WERI-Rb-1 (cell line): ENCODE measurements around the gene PPP2R5D.

Source experiments
- DNase-seq: peaks from one replicate; pipeline ENCODE4 v3.0.0-alpha.2; 2020
- H3K27ac ChIP-seq: fragments of 250-450 bp; sonication (Bioruptor Pico); 2 replicates; pipeline ENCODE4 v1.5.1; 2020; ENCODE audit warnings: mild to moderate bottlenecking, moderate library complexity
- H3K27me3 ChIP-seq: fragments of 250-450 bp; sonication (Bioruptor Pico); 2 replicates; pipeline ENCODE4 v1.5.1; 2021; ENCODE audit warnings: mild to moderate bottlenecking, low read depth, moderate library complexity; ENCODE audit not compliant: insufficient read depth, severe bottlenecking
- H3K36me3 ChIP-seq: fragments of 250-450 bp; sonication (Bioruptor Pico); 2 replicates; pipeline ENCODE4 v1.5.1; 2020; ENCODE audit warnings: mild to moderate bottlenecking, moderate library complexity
- H3K4me3 ChIP-seq: 2 replicates; pipeline ENCODE4 v1.5.1; 2011; ENCODE audit warnings: low read depth, mild to moderate bottlenecking, control low read depth, low read length
- H3K9me3 ChIP-seq: fragments of 250-450 bp; sonication (Bioruptor Pico); 2 replicates; pipeline ENCODE4 v1.5.1; 2021; ENCODE audit warnings: mild to moderate bottlenecking, moderate library complexity; ENCODE audit not compliant: severe bottlenecking
- TF ChIP-seq, protein P1 (sequence below): IDR thresholded peaks from 2 replicates; pipeline ENCODE4 v1.5.1; 2011; ENCODE audit warnings: low read depth, mild to moderate bottlenecking, control low read depth, inconsistent platforms, low read length

PPP2R5D gene

DNA sequence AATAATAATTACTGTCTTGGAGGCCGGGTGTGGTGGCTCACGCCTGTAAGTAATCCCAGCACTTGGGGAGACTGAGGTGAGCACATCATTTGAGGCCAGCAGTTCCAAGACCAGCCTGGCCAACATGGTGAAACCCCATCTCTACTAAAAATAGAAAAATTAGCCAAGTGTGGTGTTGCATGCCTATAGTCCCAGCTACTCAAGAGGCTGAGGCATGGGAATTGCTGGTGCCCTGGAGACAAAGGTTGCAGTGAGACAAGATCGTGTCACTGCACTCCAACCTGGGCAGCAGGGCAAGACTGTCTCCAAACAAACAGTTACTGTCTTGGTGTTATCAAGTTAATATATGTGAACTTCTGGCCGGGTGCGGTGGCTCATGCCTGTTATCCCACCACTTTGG is 42.0 kb downstream of the PPP2R5D start:
- DNase-seq = no peak
- H3K36me3 ChIP-seq = peaks cover 87% of the 10 kb centered on the region
- H3K4me3 ChIP-seq = no peak overlapping the region
- H3K9me3 ChIP-seq = no peaks in the 10 kb centered on the region
- H3K27me3 ChIP-seq = no peaks in the 10 kb centered on the region
- no peak overlapping the region for H3K27ac ChIP-seq
- TF ChIP-seq, protein P1, sequence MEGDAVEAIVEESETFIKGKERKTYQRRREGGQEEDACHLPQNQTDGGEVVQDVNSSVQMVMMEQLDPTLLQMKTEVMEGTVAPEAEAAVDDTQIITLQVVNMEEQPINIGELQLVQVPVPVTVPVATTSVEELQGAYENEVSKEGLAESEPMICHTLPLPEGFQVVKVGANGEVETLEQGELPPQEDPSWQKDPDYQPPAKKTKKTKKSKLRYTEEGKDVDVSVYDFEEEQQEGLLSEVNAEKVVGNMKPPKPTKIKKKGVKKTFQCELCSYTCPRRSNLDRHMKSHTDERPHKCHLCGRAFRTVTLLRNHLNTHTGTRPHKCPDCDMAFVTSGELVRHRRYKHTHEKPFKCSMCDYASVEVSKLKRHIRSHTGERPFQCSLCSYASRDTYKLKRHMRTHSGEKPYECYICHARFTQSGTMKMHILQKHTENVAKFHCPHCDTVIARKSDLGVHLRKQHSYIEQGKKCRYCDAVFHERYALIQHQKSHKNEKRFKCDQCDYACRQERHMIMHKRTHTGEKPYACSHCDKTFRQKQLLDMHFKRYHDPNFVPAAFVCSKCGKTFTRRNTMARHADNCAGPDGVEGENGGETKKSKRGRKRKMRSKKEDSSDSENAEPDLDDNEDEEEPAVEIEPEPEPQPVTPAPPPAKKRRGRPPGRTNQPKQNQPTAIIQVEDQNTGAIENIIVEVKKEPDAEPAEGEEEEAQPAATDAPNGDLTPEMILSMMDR = no peak

DNA sequence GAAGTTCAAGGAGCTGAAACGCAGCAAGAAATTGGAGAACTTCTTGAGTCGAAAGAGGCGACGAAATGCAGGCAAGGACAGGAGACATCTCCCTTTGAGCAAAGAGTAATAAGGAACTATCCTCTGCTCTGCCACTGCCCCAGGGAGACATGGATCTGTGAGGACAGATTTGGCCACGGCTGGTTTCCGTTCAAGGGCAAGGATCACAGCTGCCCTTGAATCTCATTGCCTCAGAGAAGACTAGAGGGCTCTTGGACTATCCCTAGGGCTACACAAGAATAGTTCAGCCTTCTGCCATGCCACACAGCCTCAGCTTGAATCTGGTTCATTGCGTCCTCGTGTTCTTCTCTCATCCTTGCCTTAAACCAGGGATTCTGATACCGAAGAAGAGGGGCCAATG is 44.8 kb downstream of the PPP2R5D start:
- Histone ChIP-seq H3K9me3 (no peaks in the 10 kb centered on the region), H3K27ac (no peak overlapping the region), H3K27me3 (no peaks in the 10 kb centered on the region), H3K36me3 (peaks cover 99% of the 10 kb centered on the region), H3K4me3 (no peak overlapping the region)
- no peak for DNase-seq
- TF ChIP-seq, protein P1 = no peak

DNA sequence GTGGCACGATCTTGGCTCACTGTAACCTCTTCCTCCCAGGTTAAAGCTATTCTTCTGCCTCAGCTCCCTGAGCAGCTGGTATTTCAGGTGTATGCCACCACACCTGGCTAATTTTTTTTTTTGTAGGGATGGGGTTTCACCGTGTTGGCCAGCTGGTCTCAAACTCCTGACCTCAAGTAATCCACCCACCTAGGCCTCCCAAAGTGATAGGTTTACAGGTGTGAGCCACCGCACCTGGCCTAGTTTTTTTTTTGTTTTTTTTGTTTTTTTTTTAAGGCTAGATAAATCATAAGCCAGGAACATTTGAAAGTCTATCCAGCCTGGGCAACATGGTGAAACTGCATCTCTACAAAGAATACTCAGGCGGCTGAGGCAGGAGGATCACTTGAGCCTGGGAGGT is 48.0 kb downstream of the PPP2R5D start:
- TF ChIP-seq, protein P1 = no peak
- H3K9me3 ChIP-seq = no peaks in the 10 kb centered on the region
- H3K27me3 ChIP-seq = no peaks in the 10 kb centered on the region
- no peak overlapping the region for H3K4me3 ChIP-seq
- no peak for DNase-seq
- H3K27ac ChIP-seq = no peak overlapping the region
- peaks cover 97% of the 10 kb centered on the region for H3K36me3 ChIP-seq

DNA sequence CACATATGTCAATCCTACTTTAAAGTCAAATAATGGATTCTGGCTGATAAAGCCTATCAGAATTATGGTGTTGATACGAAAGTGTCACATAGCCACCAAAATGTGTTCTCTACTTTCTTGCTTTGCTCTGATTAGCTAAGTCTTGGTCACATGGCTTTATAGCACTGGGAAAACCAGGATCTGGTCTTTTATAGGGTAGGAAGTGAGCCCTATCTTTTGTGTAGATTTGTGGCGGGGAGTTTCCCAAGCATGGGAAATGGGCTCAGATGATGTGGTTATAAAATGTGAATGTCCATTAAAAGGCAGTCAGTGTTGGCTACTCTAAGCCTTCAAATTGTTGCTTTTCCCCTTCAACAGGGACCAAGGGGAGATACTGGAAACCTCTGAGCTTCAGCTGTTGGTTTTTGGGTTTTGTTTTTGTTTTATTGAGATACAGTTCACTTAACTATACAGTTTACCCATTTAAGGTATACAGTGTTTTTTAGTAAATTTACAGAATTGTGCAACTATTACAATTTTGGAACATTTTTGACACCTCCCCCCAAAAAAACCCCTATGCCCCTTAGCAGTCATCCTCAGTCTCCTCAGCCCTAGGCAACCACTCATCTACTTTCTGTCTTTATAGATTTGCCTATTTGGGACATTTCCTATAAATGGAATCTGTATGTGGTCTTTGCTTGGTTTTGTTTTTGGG is 49.3 kb downstream of the PPP2R5D start:
- H3K4me3 ChIP-seq = no peak overlapping the region
- no peaks in the 10 kb centered on the region for H3K9me3 ChIP-seq
- no peaks in the 10 kb centered on the region for H3K27me3 ChIP-seq
- TF ChIP-seq, protein P1 = no peak
- no peak overlapping the region for H3K27ac ChIP-seq
- peaks cover 97% of the 10 kb centered on the region for H3K36me3 ChIP-seq
- DNase-seq = no peak

DNA sequence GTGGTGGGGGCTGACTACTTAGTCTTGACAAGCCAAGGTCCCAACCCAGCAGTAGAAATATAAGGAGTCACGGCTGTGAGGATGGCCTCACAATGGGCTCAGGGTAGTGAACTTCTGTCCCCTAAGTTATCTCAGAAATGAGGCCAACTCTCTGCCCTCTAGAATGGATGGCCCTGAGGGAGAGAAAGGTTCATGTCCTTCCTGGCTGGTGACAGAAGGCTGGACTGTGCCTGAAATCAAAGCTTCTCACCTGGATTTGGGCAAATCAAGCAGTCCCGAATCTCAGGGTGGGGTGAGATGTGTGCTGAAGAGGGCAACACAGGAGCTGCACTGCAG is 49.8 kb downstream of the PPP2R5D start:
- TF ChIP-seq, protein P1 = no peak; the same call in 1 of the 2 replicates
- H3K4me3 ChIP-seq = no peak overlapping the region
- H3K9me3 ChIP-seq = no peaks in the 10 kb centered on the region
- no peaks in the 10 kb centered on the region for H3K27me3 ChIP-seq
- H3K36me3 ChIP-seq = peaks cover 97% of the 10 kb centered on the region
- no peak for DNase-seq
- H3K27ac ChIP-seq = no peak overlapping the region

DNA sequence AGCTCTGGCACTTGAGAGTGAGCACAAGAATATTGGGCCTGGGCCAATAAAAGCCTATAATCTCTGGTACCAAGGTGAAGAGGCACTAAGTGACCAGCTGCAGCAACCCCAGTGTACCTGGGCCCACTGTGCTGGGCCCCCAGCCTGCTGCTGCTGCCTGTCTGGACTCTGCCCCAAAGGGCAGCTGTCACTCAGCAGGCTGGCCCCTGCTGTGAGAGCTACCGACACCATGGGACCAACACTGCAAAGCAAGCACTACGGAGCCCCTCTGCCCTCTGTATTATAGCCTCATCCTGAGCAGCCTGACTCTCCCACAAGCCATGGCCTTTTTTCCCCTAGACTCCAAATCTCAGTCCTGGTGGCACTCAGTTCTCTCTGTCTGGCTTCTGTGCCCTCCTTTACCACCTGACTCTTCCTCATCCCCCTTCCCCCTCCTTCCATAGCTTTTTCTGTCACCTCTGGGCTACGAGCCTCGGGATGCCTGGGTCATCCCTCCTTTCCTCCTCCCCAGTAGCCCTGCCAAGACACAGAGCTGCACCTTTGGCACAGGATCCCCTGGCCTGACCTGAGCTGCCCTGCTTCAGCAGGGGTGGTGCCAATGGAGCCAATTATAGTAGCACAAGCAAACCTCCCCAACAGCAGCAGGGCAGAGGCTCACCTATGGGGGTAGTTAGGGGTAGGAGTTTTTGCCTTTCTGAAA is 51.3 kb downstream of the PPP2R5D start:
- H3K27ac ChIP-seq = no peak overlapping the region; the same call in 1 of the 2 replicates
- H3K4me3 ChIP-seq = no peak overlapping the region
- H3K9me3 ChIP-seq = no peaks in the 10 kb centered on the region
- TF ChIP-seq, protein P1 = no peak
- no peak for DNase-seq
- peaks cover 94% of the 10 kb centered on the region for H3K36me3 ChIP-seq
- no peaks in the 10 kb centered on the region for H3K27me3 ChIP-seq
